Embryonic facial prominence (tissue), 1 donor: Measurements from ENCODE around the gene HPSE2.
"Not testable (repeated sequence)": the region's sequence is repeated elsewhere in the genome, so short reads cannot be mapped to it uniquely, and the experiment has no call there.

ENCODE experiments used
- DNase-seq: peaks from one replicate; pipeline ENCODE4 v3.0.0-alpha.2; 2016; ENCODE audit errors: extremely low spot score

The HPSE2 gene

DNA sequence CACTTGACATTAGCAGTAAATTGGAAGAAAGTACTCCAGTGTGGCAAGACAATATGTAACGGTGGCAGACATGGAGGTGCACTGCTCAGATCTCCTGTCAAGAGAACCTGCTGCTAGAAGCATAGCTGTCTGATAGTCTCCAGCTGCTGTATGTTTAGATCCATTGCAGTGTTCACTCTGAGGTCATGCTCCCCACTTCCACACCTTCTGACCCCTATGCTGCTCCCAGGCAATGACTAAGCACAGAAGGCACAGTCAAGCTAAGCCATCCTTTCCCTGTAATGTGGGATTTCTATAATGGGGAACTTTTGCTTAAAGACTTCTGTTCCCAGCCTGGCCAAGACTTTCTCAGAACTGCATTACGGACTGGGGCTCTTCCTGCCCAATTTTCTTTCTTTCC is 315.8 kb downstream of the HPSE2 start:
- DNase-seq: no peak

DNA sequence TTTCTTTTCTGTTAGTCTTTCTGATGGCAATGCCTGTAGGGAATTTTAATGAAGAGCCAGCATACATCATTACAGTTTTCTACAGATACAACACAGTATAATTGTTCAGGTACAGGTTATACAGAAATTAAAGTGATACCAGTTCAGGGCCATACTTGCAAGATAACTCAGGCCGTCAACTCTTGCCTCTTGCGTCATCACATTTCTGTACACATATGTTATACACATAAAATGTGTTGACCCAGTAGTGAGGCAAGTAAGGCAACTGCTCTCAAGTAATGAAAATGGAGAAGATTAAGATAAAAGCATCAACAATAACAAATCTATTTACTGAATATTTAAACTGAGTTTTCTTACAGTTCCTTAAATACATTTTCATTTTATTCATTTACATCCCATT is 317.8 kb downstream of the HPSE2 start:
- DNase-seq: no peak

DNA sequence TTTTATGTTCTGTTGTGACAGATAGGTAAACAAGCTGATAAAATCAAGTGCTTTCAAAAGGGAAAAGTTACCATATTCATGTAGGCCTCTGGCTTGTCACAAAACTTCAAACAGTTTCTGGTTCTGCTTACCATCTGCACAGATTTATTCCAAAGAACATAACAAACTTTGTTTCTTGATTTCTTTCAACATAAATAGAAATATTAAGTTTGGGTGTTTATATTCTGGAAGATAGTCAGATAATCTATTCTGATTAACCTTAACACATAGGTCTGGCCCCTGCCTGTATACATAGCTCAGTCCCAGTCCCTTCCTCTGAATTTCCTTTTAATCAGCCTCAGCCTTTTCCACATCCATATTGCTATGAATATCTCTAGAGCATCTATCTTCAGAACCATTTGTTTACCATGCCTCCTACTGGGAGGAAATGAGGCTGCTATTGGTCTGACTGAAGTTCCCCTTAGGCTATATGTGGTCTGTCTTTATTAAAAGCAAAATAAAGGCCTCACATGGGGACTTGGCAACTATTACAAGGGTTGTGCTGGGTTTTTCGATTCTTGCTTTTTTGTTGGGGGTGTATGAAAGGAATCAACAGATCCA is 319.0 kb downstream of the HPSE2 start:
- DNase-seq: no peak

DNA sequence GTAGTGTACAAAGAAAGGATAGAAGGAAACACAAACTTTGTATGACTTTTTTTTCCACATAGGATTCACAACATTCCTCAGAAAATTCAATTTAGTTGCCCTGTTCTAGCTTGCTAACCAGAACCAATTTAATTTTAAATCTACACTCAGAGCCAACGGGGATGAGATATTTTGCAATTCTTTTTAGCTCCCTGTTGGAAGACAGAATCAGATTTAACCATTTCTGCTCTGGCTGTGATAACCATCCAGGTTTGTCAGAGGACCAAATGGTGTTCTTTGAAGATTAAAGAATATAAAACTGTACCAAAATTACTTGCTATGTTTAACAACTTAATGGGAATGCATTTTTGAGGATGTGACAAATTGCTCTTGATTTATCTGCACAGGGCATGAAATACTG is 319.7 kb downstream of the HPSE2 start:
- DNase-seq: no peak

DNA sequence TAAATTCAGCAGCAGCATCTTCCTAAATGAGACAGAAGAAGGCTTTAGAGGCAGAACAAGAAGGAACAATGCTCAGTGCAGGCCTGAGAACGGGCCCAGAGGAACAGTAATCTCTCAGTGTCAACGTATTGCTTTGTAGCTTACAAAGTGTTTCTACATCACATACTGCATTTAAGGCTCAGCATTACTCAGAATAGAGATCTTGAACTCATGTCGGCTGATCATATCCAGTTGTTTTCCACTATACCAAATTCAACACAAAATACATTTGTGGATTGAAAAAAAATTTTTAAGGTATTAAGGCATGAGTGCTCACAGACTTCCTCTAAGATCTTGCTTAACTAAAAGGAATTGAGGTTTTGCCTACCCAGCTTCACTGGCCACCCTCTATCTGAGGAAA is 325.1 kb downstream of the HPSE2 start:
- DNase-seq: no peak

DNA sequence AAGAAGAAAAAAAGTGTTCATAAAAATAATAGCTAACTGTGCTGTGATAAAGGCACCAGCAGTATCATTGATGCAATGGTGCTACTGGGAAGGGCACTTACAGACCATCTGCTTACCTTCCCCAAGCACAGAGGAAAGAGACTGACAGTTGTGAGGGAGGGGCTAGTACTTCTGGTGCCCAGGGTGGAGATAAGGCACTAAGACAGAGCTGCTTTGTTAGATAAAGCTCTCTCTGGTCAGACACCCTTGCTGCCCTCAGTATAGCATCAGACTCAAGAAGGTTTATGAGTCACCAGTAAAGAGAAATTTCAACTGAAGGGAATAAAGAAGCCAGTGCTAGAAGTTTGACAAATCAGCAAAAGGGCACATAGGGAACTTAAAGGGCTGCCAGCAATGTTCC is 325.6 kb downstream of the HPSE2 start:
- DNase-seq: no peak

- no peak for DNase-seq
These were observed 326.8 kb downstream of the HPSE2 start for GRCh38 chr10:98908868-98909267.

GRCh38 chr10:98908247-98908646 is 327.4 kb downstream of the HPSE2 start:
- not testable (repeated sequence) for DNase-seq

GRCh38 chr10:98901441-98902110 is 334.1 kb downstream of the HPSE2 start:
- no peak for DNase-seq

GRCh38 chr10:98899018-98899417 is 336.6 kb downstream of the HPSE2 start:
- DNase-seq: no peak

- DNase-seq: no peak
These were observed 343.1 kb downstream of the HPSE2 start for GRCh38 chr10:98892523-98892922.

DNA sequence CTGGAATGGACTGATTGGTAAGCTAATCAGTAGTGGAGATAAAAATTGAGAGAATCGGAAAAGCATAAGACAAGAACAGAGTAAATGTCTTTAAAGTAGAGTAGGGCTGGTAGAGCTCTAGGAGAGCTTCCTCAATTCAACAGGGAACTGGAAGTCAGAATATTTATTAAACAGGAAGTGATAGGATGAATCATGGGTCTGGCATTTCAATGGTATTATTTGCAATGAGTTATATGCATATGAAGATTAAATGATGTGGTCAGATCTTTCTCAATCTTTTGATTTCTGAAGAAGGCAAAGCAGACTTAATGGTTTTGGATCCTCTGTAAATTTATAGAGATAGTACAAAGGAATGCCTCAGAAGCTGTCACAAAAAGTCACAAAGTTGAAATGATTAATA is 349.0 kb downstream of the HPSE2 start:
- DNase-seq: no peak

DNA sequence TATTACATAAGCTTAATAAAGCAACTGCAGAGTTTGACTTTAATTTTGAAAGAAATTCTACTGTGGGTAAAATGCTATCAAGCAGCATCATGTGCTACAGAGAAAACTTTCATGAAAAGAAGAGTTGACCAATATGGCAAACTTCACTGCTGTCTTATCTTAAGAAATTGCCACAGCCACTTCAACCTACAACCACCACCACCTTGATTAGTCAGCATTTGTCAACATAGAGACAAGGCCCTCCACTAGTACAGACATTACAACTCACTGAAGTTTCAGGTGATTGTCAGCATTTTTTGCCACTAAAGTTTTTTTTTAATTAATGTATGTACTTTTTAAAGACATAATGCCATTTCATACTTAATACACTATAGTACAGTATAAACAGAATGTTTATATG is 350.3 kb downstream of the HPSE2 start:
- DNase-seq: no peak

GRCh38 chr10:98881789-98882188 is 353.9 kb downstream of the HPSE2 start:
- DNase-seq: no peak

DNA sequence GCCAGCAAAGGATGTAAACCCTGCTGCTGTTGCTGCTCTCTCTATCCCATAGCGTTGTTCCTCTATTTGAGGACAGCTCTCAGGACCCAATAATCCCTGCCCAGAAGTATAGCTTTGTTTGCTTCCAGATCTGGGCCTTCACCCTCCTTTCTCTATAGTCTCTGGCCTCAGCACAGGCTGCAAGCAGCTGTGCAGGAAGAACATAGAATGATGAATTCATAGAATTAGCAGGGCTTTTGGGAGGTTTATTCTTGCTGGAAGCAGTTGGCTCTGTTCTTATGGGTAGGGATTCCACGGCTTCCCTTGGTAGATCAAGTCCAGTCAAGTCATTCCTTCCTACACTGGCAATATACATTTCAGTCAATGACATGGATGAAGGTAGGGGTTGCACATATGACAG is 354.7 kb downstream of the HPSE2 start:
- no peak for DNase-seq

DNA sequence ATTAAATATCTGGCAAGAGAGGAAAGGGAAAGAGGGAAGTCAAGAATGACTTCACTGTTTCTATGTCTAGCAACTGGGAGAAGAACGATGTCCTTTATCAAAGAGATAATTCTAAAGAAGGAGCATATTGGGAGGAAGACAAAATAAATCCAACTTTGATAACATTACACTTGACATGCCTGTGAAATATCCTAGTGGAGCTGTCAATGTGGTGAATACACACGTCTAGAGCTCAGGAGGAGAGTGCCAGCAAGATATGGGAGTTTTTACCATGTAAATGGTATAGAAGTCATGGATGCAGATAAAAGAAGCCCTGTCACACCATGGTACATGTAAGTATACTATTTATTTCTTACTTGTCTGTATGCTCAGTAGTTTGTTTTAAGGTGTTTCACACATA is 356.7 kb downstream of the HPSE2 start:
- DNase-seq: no peak

DNA sequence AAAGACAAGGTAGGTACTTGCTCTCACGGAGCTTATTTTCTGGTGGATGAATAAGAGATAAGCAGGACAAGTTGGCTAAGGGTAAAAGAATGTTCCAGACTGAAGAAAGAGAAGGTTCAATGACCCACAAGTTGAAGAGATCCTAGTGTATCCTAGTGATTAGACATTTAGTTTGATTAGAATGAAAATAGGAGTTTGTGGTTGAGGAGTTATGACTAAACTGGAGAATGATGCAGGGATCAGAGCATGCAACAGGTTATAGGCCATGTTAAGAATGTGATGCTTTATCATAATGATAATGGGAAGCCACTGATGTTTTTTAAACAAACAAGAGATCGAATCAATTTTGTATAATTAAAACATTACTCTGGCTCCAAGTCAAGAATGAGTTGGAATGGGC is 357.2 kb downstream of the HPSE2 start:
- DNase-seq: no peak

- no peak for DNase-seq
These were observed 373.7 kb downstream of the HPSE2 start for GRCh38 chr10:98861962-98862361.

DNA sequence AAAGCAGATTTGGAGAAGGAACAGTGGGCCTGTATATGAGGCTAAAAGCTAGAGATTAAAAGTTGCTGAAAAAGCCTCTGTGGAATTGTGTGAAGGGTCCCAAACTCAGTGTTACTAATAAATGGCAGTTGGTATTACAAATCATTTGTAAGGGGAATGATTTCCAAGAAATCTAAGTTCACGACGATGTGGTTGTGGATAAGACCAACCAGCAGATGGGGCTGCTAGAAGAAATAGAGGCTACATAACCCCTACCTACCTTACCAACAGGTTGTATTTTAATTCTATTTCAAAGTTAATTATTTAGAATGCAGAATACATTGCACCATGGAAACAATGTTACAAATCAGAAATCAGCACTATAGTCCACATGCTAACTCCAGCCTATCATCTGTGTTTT is 377.1 kb downstream of the HPSE2 start:
- no peak for DNase-seq

DNA sequence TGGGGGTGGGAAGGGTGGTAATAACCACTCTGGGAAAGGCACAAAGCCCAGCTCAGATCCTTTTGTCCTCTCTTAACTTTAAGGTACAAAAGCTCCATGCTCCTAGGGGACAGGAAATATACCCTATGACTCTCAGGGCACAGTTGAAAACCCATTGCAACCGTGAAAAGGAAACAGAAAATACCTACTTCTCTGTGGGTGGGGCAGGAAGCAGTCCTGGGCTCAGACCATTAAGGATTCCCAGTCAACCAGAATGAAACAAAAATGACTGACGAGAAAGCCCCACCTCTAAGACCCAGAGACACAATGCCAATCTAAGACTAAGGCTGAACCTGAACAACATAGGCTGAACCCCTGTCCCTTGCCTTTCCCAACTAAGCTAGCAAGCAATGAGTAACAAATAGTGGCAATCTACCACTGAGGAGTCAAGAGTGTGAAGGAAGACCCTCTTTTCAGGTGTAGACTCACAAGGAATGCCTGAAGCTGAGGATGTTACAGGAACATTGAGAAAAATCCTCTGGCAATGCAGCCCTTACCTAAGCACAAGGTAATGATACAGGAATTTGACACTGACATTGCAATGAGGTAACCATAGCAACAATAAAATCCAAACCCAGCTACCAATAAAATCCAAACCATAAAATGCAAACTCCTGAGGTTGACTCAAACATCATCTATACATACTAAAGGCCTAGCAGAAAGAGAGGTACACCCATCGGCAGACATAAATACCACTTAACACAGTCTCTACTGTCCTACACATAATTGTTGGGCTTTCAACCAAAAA is 380.1 kb downstream of the HPSE2 start:
- no peak for DNase-seq

- DNase-seq: no peak
These were observed 383.0 kb downstream of the HPSE2 start for GRCh38 chr10:98852686-98853085.

GRCh38 chr10:98848361-98848760 is 387.3 kb downstream of the HPSE2 start:
- DNase-seq: no peak

DNA sequence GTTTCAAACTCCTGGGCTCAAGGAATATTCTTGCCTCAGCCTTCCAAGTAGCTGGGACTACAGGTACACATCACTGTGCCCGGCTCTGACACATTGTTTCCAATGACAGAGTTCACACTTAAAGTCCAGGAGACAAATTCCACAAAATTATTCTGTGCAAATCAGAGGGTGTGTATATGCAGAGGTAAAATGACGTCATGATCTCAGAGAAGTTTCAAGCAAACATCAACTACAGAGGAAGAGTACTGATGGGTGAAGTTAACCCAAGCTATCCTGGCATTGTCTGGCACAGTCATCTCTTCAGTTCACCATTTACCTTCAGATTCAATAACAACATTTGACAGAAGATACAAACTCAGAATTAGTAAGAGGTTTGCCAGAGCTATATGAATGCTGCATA is 388.9 kb downstream of the HPSE2 start:
- no peak for DNase-seq
